Mesenchymal stem cell (in vitro differentiated cells and primary cell): Measurements from ENCODE around the gene SCN2B.

Experiments
- DNase-seq: peaks from one replicate; pipeline ENCODE4 v3.0.0-alpha.2; 2013
- H2AFZ ChIP-seq: one replicate; pipeline ENCODE4 v1.6.1; 2013; ENCODE audit warnings: low read depth, mild to moderate bottlenecking, control low read depth, inconsistent platforms, low read length, moderate library complexity
- H2AK5ac ChIP-seq: 2 replicates; pipeline ENCODE4 v1.6.1; 2013; ENCODE audit warnings: low read length, moderate library complexity, mild to moderate bottlenecking, inconsistent platforms; ENCODE audit not compliant: severe bottlenecking
- H2BK120ac ChIP-seq: one replicate; pipeline ENCODE4 v1.6.1; 2013; ENCODE audit warnings: low read depth, mild to moderate bottlenecking, inconsistent platforms, low read length, moderate library complexity
- H2BK12ac ChIP-seq, 2 experiments: one replicate each; pipeline ENCODE4 v1.6.1; 2013; ENCODE audit warnings: inconsistent platforms in 2 of 2, low read length in 2 of 2, mild to moderate bottlenecking in 2 of 2, moderate library complexity in 2 of 2, control low read depth in 1 of 2
- H2BK15ac ChIP-seq: one replicate; pipeline ENCODE4 v1.6.1; 2013; ENCODE audit warnings: mild to moderate bottlenecking, low read depth, inconsistent platforms; ENCODE audit not compliant: poor library complexity, severe bottlenecking
- H2BK5ac ChIP-seq: 2 replicates; pipeline ENCODE4 v1.6.1; 2013; ENCODE audit warnings: low read depth, mild to moderate bottlenecking, low read length, control low read depth, inconsistent platforms; ENCODE audit not compliant: poor library complexity, severe bottlenecking
- H3K14ac ChIP-seq, 2 experiments: one replicate each; pipeline ENCODE4 v1.6.1; 2013; ENCODE audit warnings: inconsistent platforms in 2 of 2, low read length in 2 of 2, control low read depth in 1 of 2, mild to moderate bottlenecking in 1 of 2, moderate library complexity in 1 of 2
- H3K18ac ChIP-seq, 2 experiments: one replicate each; pipeline ENCODE4 v1.6.1; 2013; ENCODE audit warnings: inconsistent platforms in 2 of 2, low read length in 2 of 2, control low read depth in 1 of 2, low read depth in 1 of 2, mild to moderate bottlenecking in 1 of 2
- H3K23ac ChIP-seq, 2 experiments: one replicate each; pipeline ENCODE4 v1.6.1; 2013; ENCODE audit warnings: inconsistent platforms in 2 of 2, low read length in 2 of 2, mild to moderate bottlenecking in 2 of 2, moderate library complexity in 2 of 2, control low read depth in 1 of 2
- H3K27ac ChIP-seq: 2 replicates; pipeline ENCODE4 v1.5.1; 2013; ENCODE audit warnings: mild to moderate bottlenecking, moderate library complexity, low read length, control low read depth, inconsistent platforms; ENCODE audit not compliant: poor library complexity, severe bottlenecking
- H3K27me3 ChIP-seq, 2 experiments: 2 replicates each; pipeline versions ENCODE4 v1.6.1 to v1.7.0; 2013; ENCODE audit warnings: low read length in 2 of 2, mild to moderate bottlenecking in 2 of 2, moderate library complexity in 2 of 2, control low read depth in 1 of 2, inconsistent platforms in 1 of 2; ENCODE audit not compliant: control insufficient read depth in 1 of 2, insufficient read depth in 1 of 2
- H3K36me3 ChIP-seq, 2 experiments: 2 replicates each; pipeline versions ENCODE4 v1.6.1 to v1.7.0; 2013; ENCODE audit warnings: low read length in 2 of 2, control low read depth in 1 of 2, inconsistent platforms in 1 of 2, low read depth in 1 of 2, mild to moderate bottlenecking in 1 of 2; ENCODE audit not compliant: insufficient read depth in 2 of 2, control insufficient read depth in 1 of 2
- H3K4ac ChIP-seq, 2 experiments: one replicate each; pipeline ENCODE4 v1.6.1; 2013; ENCODE audit warnings: inconsistent platforms in 2 of 2, low read length in 2 of 2, mild to moderate bottlenecking in 2 of 2, moderate library complexity in 2 of 2, control low read depth in 1 of 2, low read depth in 1 of 2
- H3K4me1 ChIP-seq: 2 replicates; pipeline ENCODE4 v1.6.1; 2013; ENCODE audit warnings: low read depth, low read length, control low read depth; ENCODE audit not compliant: control insufficient read depth, insufficient read depth
- H3K4me2 ChIP-seq: 2 replicates; pipeline ENCODE4 v1.6.1; 2013; ENCODE audit warnings: low read length, mild to moderate bottlenecking, inconsistent platforms; ENCODE audit not compliant: poor library complexity, severe bottlenecking
- H3K4me3 ChIP-seq, 2 experiments: 2 replicates each; pipeline versions ENCODE4 v1.5.1 to v1.7.0; 2013; ENCODE audit warnings: low read length in 2 of 2, mild to moderate bottlenecking in 2 of 2, control low read depth in 1 of 2, low read depth in 1 of 2; ENCODE audit not compliant: insufficient read depth in 1 of 2
- H3K79me1 ChIP-seq: replicated peaks from 2 replicates; pipeline ENCODE4 v1.6.1; 2013; ENCODE audit warnings: mild to moderate bottlenecking, control low read depth, low read length, inconsistent platforms; ENCODE audit not compliant: poor library complexity, severe bottlenecking
- H3K9ac ChIP-seq: 2 replicates; pipeline ENCODE4 v1.7.0; 2013; ENCODE audit warnings: mild to moderate bottlenecking, low read length, moderate library complexity
- H3K9me3 ChIP-seq: 2 replicates; pipeline ENCODE4 v1.7.0; 2013; ENCODE audit warnings: mild to moderate bottlenecking, low read length; ENCODE audit not compliant: control insufficient read depth
- H4K8ac ChIP-seq: one replicate; pipeline ENCODE4 v1.6.1; 2013; ENCODE audit warnings: inconsistent platforms, mild to moderate bottlenecking, low read length, moderate library complexity
- H4K91ac ChIP-seq: one replicate; pipeline ENCODE4 v1.6.1; 2013; ENCODE audit warnings: mild to moderate bottlenecking, low read length, inconsistent platforms
- WGBS: methylation state at CpG from one replicate; pipeline ENCODE4 v1.1.7; 2013; ENCODE audit warnings: mixed read lengths; 5-methylcytosine and 5-hydroxymethylcytosine counted together

Gene SCN2B

DNA sequence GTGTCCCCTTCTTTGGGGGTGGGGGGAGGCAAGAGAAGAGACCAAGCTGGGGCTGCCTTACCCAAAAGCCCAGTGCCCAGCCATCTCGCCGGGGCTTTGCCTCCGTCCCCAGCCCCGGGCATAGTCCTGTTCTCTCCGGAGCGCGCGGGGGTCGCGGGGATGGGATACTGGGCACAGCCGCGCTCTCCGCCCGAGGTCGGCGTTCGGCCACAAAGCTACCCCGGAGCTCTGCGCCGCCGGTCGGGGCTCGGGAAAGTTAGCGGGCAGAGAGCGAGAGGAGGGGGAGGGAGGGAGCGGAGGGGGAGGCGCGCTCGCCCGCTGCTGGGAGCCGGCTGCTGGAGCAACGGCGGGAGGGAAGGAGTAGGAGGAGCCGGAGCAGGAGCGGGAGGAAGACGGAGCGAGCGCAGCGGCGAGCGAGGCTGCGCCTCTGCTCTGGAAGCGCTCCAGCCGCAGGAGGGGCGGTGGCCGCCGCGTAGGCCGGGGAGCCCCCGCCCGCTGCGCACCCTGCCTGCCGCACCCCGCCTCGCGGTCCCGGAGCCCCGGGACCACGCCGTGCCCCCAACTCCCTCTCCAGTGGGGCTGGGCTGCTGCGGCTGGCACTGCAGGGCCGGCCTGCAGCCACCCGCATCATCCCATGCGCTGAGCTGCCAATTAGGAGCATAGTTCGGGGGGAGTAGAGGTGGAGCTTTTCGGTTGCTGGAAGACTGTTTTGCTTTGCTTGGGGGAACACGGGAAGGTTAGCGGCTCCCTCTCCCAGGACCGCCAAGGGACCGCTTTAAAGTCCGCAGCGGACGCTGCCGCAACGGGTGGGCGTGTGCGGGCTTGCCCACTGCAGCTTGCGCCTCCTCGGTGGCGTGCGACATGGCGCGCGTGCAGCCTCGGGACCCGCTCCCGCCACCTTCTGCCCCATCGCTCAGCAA is 23.6 kb downstream of the SCN2B start, which contains the start of gene SCN4B:
Gene SCN4B (minus strand): TSS at position 272 of the 920 bp plus-strand sequence. CDS start 150 bp downstream, at position 122.
- WGBS, result 1% methylated on average over 56 of the region's 88 CpGs
- Histone ChIP-seq H3K23ac (peak within 1 kb of the TSS in 1 of 2 experiments; percentile 53), H2BK15ac (peak within 1 kb of the TSS; percentile 27), H3K18ac (peak within 1 kb of the TSS in 1 of 2 experiments; percentile 9), H3K4me3 (peak within 1 kb of the TSS; percentile 54 to 75), H3K14ac (peak within 1 kb of the TSS in 1 of 2 experiments; percentile 41), H2BK5ac (no peak within 1 kb of the TSS), H3K4me1 (peaks cover 21% of the 10 kb centered on the region), H2BK120ac (no peak within 1 kb of the TSS), H3K36me3 (no peaks in the 10 kb centered on the region), H2BK12ac (no peak within 1 kb of the TSS), H3K27ac (no peak within 1 kb of the TSS), H4K8ac (no peak within 1 kb of the TSS), H4K91ac (no peak within 1 kb of the TSS), H3K9ac (peak within 1 kb of the TSS; percentile 29), H2AK5ac (no peak within 1 kb of the TSS), H2AFZ (peak within 1 kb of the TSS; percentile 6), H3K9me3 (no peaks in the 10 kb centered on the region), H3K4ac (no peak within 1 kb of the TSS), H3K79me1 (no peaks in the 10 kb centered on the region), H3K4me2 (peak within 1 kb of the TSS; percentile 99), H3K27me3 (peaks cover 97 to 99% of the 10 kb centered on the region in 2 experiments)
- peak; percentile 59 for DNase-seq

DNA sequence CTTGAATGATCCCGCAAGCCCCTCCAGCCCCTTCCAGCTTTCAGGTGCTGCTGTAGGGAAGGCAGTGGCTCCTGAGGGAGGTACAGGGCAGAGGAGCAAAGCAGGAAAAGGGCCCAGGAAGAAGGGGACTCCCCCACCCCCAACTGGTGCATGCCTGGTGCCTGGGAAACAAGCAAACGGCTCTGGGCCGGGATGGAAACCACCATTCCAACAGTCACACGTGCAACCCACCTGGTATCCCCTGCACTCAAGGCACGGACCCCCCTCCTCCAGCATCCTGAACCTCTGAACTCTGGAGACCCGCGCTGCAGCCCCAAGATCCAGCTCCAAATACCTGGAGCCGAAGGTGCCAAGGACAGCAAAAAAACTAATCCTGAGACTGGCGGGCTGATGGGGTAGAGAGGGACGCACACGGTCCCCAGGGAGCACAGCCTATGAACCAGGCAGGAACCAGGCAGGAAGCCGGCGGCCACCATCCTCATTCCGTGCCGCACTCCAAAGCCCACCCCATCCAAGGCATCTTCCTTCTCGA is 24.4 kb downstream of the SCN2B start:
- H3K27ac ChIP-seq, result no peak overlapping the region
- no peaks in the 10 kb centered on the region for H3K79me1 ChIP-seq
- H3K36me3 ChIP-seq, result no peaks in the 10 kb centered on the region
- peaks cover 97 to 99% of the 10 kb centered on the region in 2 experiments for H3K27me3 ChIP-seq
- H2BK120ac ChIP-seq, result no peak overlapping the region
- H2BK15ac ChIP-seq, result no peak overlapping the region
- no peak overlapping the region for H3K9ac ChIP-seq
- WGBS, result 12% methylated on average over 10 of the region's 16 CpGs
- peak overlapping the region in 1 of 2 experiments; percentile 53 for H3K23ac ChIP-seq
- no peak overlapping the region for H3K4ac ChIP-seq
- no peak overlapping the region for H2AFZ ChIP-seq
- H3K4me3 ChIP-seq, result peak overlapping the region in 1 of 2 experiments; percentile 75
- peak overlapping the region; percentile 99 for H3K4me2 ChIP-seq
- DNase-seq, result no peak
- H2BK5ac ChIP-seq, result no peak overlapping the region
- peaks cover 21% of the 10 kb centered on the region for H3K4me1 ChIP-seq
- H3K14ac ChIP-seq, result no peak overlapping the region
- H4K8ac ChIP-seq, result no peak overlapping the region
- H2BK12ac ChIP-seq, result no peak overlapping the region
- no peak overlapping the region for H4K91ac ChIP-seq
- no peak overlapping the region for H2AK5ac ChIP-seq
- H3K9me3 ChIP-seq, result no peaks in the 10 kb centered on the region
- no peak overlapping the region for H3K18ac ChIP-seq

DNA sequence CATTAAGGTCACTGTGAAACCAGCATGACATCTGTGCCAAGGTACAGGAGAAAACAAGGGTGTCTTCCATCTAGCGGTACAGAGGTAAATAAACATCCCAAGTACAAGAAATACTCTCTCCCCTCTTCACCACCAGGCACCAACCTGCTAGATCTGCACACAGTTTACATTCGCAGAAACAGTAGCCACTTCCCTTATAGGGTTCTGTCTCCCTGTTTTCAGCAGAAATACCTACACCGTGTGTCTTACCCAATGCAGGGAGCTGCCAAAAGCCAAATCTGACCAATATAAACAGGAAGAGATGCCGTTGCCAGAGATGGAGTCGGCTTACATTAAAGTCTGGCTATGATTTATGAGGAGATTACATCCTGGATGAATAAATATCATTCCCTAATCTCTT is 25.0 kb downstream of the SCN2B start:
- Histone ChIP-seq H3K9ac (no peak overlapping the region), H3K18ac (no peak overlapping the region), H2BK15ac (no peak overlapping the region), H3K4me3 (no peak overlapping the region), H3K27ac (no peak overlapping the region), H3K9me3 (no peaks in the 10 kb centered on the region), H4K91ac (no peak overlapping the region), H4K8ac (no peak overlapping the region), H2AFZ (no peak overlapping the region), H2BK5ac (no peak overlapping the region), H3K14ac (no peak overlapping the region), H2BK120ac (no peak overlapping the region), H3K4me1 (peaks cover 15% of the 10 kb centered on the region), H2AK5ac (no peak overlapping the region), H3K4ac (no peak overlapping the region), H2BK12ac (no peak overlapping the region), H3K23ac (no peak overlapping the region), H3K36me3 (no peaks in the 10 kb centered on the region), H3K27me3 (peaks cover 97 to 99% of the 10 kb centered on the region in 2 experiments), H3K79me1 (no peaks in the 10 kb centered on the region), H3K4me2 (no peak overlapping the region)
- DNase-seq, result no peak
- WGBS, result 76% methylated on average over 2 of the region's 5 CpGs

DNA sequence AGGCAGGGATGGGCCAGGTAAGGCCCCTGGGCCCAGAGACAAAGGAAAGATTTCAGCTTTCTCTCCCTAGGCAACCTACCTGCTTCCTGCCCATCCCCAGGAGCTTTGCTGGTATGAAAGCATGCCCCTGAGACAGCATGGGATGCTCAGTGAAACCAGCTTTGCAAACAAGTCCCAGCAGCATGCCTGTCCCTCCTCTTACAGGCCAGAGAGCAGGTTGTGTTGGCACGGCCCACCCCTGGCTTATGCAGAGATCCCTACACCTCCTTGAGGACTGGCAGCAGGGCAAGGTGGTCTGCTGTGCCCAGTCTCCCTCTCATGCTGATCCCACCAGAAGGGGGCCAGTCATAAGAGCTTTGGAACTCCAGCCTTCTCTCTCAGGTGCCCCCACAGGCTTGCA is 26.9 kb downstream of the SCN2B start:
- Histone ChIP-seq H3K18ac (no peak overlapping the region), H3K23ac (no peak overlapping the region), H2AFZ (no peak overlapping the region), H4K91ac (no peak overlapping the region), H3K4me3 (no peak overlapping the region), H3K36me3 (no peaks in the 10 kb centered on the region), H4K8ac (no peak overlapping the region), H3K27ac (no peak overlapping the region), H3K27me3 (peaks cover 89 to 98% of the 10 kb centered on the region in 2 experiments), H2BK5ac (no peak overlapping the region), H3K79me1 (no peaks in the 10 kb centered on the region), H2BK15ac (no peak overlapping the region), H3K9ac (no peak overlapping the region), H2AK5ac (no peak overlapping the region), H2BK12ac (no peak overlapping the region), H3K4me2 (no peak overlapping the region), H3K4me1 (peaks cover 21% of the 10 kb centered on the region), H3K4ac (no peak overlapping the region), H3K14ac (no peak overlapping the region), H3K9me3 (no peaks in the 10 kb centered on the region), H2BK120ac (no peak overlapping the region)
- DNase-seq, result no peak
- 76% methylated on average over 1 of the region's 1 CpG for WGBS
